GM12892 (cell line): ENCODE data around the gene YAF2.

ENCODE experiments used
- POLR2A ChIP-seq: IDR thresholded peaks from 2 replicates; pipeline ENCODE4 v1.6.1; 2011; ENCODE audit warnings: low read depth, low read length, control low read depth
- POLR2AphosphoS5 ChIP-seq: IDR thresholded peaks from 2 replicates; pipeline ENCODE4 v1.6.1; 2011; ENCODE audit warnings: low read depth, low read length, control low read depth
- TAF1 ChIP-seq: IDR thresholded peaks from 2 replicates; pipeline ENCODE4 v1.6.1; 2011; ENCODE audit warnings: low read depth, mild to moderate bottlenecking, control low read depth, low read length, borderline replicate concordance

DNA sequence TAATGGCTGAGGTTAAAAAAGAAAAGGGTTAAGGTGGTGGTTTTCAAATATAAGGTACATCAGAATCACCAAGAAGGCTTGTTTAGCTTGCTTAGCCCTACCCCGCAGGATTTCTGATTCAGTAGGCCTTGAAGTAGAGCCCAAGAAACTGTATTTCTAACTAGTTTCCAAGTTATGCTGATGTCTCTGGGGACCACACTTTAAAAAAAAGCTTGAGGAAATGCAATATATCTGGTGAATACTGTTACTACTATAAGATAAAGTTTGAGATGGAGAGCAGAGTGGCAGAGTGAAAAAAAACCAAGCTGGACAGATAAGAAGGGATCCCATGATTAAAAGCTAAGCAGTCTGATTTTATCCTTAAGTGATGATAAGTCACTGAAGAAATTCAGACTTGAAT lies 75.1 kb downstream of the YAF2 start:
- TF ChIP-seq POLR2AphosphoS5, result no peak
- TF ChIP-seq POLR2A, result no peak
- TF ChIP-seq TAF1, result no peak
